MM.1S (cell line): ENCODE data around the gene GSTP1.

Source experiments
- DNase-seq: peaks from one replicate; pipeline ENCODE4 v3.0.0-alpha.2; 2015
- H2AFZ ChIP-seq: fragments of 300-600 bp; sonication (generic); 2 replicates; pipeline ENCODE4 v1.6.0; 2016; ENCODE audit warnings: antibody characterized with exemption, low read length
- H3F3A ChIP-seq: fragments of 300-600 bp; sonication (generic); 2 replicates; pipeline ENCODE4 v1.6.1; 2016; ENCODE audit warnings: mild to moderate bottlenecking, antibody characterized with exemption, low read length, moderate library complexity, mixed read lengths; ENCODE audit not compliant: insufficient read depth
- H3K27ac ChIP-seq: fragments of 300-600 bp; sonication (generic); 2 replicates; pipeline ENCODE4 v1.5.1; 2016; ENCODE audit warnings: mild to moderate bottlenecking, low read length
- H3K27me3 ChIP-seq: fragments of 300-600 bp; sonication (generic); replicated peaks from 2 replicates; pipeline ENCODE4 v1.6.0; 2016; ENCODE audit warnings: low read length; ENCODE audit not compliant: insufficient read depth
- H3K36me3 ChIP-seq: fragments of 300-600 bp; sonication (generic); replicated peaks from 2 replicates; pipeline ENCODE4 v1.6.1; 2016; ENCODE audit warnings: mild to moderate bottlenecking, low read length, mixed read lengths; ENCODE audit not compliant: insufficient read depth
- H3K4me1 ChIP-seq: fragments of 300-600 bp; sonication (generic); 2 replicates; pipeline ENCODE4 v1.6.1; 2016; ENCODE audit warnings: low read length, mixed read lengths
- H3K4me2 ChIP-seq: fragments of 300-600 bp; sonication (generic); 2 replicates; pipeline ENCODE4 v1.6.0; 2016; ENCODE audit warnings: low read depth, low read length
- H3K4me3 ChIP-seq: fragments of 300-600 bp; sonication (generic); 2 replicates; pipeline ENCODE4 v1.5.1; 2016; ENCODE audit warnings: low read length, mixed read lengths
- H3K79me2 ChIP-seq: fragments of 300-600 bp; sonication (generic); 2 replicates; pipeline ENCODE4 v1.6.1; 2016; ENCODE audit warnings: mixed run types, low read length, mixed read lengths
- H3K9ac ChIP-seq: fragments of 300-600 bp; sonication (generic); 2 replicates; pipeline ENCODE4 v1.6.1; 2016; ENCODE audit warnings: low read length, mixed read lengths
- H3K9me2 ChIP-seq: fragments of 300-600 bp; sonication (generic); replicated peaks from 2 replicates; pipeline ENCODE4 v1.6.1; 2016; ENCODE audit warnings: mild to moderate bottlenecking, low read length, mixed read lengths; ENCODE audit not compliant: insufficient read depth
- H3K9me3 ChIP-seq: fragments of 300-600 bp; sonication (generic); replicated peaks from 2 replicates; pipeline ENCODE4 v1.6.1; 2016; ENCODE audit warnings: mild to moderate bottlenecking, low read length, mixed read lengths; ENCODE audit not compliant: insufficient read depth
- H4K20me1 ChIP-seq: fragments of 300-600 bp; sonication (generic); 2 replicates; pipeline ENCODE4 v1.6.1; 2016; ENCODE audit warnings: mild to moderate bottlenecking, low read length, moderate library complexity, mixed read lengths; ENCODE audit not compliant: insufficient read depth
- EZH2 ChIP-seq: fragments of 300-600 bp; sonication (generic); optimal IDR thresholded peaks from 2 replicates; pipeline ENCODE3; 2017; ENCODE audit warnings: low read depth, mild to moderate bottlenecking, antibody characterized with exemption, low read length, mixed read lengths
- EZH2phosphoT487 ChIP-seq: fragments of 300-600 bp; sonication (generic); IDR thresholded peaks from 2 replicates; pipeline ENCODE4 v1.6.1; 2018; ENCODE audit warnings: antibody characterized with exemption, low read length
- TF ChIP-seq, protein P1 (sequence below): fragments of 300-600 bp; sonication (generic); IDR thresholded peaks from 2 replicates; pipeline ENCODE4 v1.5.1; 2016; ENCODE audit warnings: antibody characterized with exemption, low read length, mixed read lengths

GSTP1 gene

DNA sequence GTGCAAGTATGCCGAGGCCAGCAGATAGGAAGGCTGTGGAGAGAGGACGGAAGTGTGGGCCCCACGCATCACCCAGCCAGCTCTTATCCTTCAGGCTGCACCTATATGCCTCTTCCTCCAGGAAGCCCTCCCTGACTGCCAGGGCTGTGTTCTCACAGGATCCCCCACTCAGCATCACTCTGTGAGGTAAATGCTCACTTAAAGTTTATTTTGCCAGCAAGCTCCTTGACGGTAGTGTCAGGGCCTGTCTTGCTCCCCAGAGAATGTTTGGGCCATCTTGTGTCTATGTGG lies 51.6 kb downstream of the GSTP1 start:
- no peak for TF ChIP-seq EZH2phosphoT487
- TF ChIP-seq, protein P1, sequence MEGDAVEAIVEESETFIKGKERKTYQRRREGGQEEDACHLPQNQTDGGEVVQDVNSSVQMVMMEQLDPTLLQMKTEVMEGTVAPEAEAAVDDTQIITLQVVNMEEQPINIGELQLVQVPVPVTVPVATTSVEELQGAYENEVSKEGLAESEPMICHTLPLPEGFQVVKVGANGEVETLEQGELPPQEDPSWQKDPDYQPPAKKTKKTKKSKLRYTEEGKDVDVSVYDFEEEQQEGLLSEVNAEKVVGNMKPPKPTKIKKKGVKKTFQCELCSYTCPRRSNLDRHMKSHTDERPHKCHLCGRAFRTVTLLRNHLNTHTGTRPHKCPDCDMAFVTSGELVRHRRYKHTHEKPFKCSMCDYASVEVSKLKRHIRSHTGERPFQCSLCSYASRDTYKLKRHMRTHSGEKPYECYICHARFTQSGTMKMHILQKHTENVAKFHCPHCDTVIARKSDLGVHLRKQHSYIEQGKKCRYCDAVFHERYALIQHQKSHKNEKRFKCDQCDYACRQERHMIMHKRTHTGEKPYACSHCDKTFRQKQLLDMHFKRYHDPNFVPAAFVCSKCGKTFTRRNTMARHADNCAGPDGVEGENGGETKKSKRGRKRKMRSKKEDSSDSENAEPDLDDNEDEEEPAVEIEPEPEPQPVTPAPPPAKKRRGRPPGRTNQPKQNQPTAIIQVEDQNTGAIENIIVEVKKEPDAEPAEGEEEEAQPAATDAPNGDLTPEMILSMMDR: no peak
- no peak for TF ChIP-seq EZH2
- Histone ChIP-seq H3K36me3 (no peaks in the 10 kb centered on the region), H3K4me3 (no peak overlapping the region), H3K79me2 (no peaks in the 10 kb centered on the region), H3K4me1 (peaks cover 20% of the 10 kb centered on the region), H3K9me2 (no peaks in the 10 kb centered on the region), H2AFZ (no peak overlapping the region), H3K27me3 (peaks cover under 1% of the 10 kb centered on the region; the same call in 1 of the 2 replicates), H3K4me2 (no peak overlapping the region), H3K9ac (no peak overlapping the region), H3F3A (peaks cover 9% of the 10 kb centered on the region; the same call in 1 of the 2 replicates), H3K27ac (no peak overlapping the region), H4K20me1 (no peaks in the 10 kb centered on the region), H3K9me3 (no peaks in the 10 kb centered on the region)
- no peak for DNase-seq
